Endothelial cell of hepatic sinusoid (primary cell): ENCODE data around the gene AP3D1.
"Not testable (repeated sequence)": the region's sequence is repeated elsewhere in the genome, so short reads cannot be mapped to it uniquely, and the experiment has no call there.

Experiments used
- in situ Hi-C: cut with HindIII; loops from 2 replicates; pipeline ENCODE4 v1.10.0; 2017; ENCODE audit warnings: low sequenced_read_pairs

The AP3D1 gene

DNA sequence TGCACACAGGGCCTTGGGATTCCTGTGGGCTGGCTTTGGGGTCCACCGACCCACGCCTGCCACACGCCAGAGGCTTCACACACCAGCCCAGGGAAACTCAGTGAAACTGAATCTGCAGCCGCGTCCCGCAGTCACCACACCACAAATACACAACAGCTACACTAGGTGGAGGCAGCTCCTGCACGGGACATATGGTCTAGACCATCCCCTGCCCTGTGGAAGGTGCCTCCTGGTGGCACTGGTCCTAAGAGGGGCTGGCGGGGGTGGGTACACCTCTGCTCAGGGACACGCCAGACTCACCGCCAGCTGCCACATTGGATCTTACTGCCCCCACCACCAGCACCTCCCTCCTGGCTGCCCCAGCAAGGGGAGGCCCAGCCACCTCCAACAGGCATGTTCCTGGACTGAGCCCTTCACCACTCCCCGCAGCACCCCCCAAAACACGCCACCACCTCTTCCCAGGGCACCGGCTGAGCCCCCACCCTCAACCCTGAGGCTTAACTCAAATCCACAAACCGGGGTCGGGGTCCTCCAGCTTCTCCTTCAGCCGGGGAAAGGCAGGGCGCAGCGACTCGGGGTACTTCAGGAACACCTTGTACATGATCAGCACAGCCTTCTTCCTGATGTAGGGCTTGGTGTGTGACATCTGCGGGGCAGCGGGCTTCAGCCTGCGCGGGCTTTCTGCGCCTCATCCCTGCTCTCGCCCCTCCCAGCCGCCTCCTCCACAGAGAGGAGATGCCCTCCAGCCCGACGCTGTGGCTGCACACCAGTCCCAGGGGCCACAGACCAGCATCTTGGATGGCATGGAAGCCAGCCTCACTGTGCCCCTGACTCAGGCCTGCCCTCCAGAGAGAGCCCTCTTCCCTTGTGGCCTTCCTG is 21.2 kb downstream of the AP3D1 start:
- in situ Hi-C loops, result loop anchor here (5.0 kb wide), 1 partner anchor 82 kb away; no protein-coding TSS in a partner anchor

DNA sequence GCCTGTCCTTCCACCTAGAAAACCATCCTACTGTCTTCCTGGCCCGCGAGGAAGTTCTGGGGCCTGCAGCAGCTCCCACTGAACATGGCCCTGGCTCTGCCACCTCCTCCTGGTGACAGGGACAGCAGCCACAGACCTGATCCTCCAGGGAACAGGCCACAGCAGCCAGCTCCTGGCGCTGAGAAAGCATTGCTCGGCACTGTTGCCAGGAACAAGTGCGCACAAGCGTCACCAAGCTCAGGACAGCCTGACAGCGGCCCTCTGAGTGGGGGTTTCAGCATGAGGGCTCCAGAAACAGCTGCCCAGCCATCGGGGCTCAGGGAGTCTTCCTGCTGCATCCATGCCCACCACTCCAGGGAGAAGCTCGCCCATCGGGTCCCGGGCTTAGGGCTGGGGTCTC is 21.9 kb downstream of the AP3D1 start:
- in situ Hi-C loops, result no loop called here

- in situ Hi-C loops, result no loop called here
Observed at GRCh38 chr19:2129022-2129421, 22.3 kb downstream of the AP3D1 start.

- in situ Hi-C loops, result not testable (repeated sequence)
Observed at GRCh38 chr19:2128252-2128651, 23.1 kb downstream of the AP3D1 start.

DNA sequence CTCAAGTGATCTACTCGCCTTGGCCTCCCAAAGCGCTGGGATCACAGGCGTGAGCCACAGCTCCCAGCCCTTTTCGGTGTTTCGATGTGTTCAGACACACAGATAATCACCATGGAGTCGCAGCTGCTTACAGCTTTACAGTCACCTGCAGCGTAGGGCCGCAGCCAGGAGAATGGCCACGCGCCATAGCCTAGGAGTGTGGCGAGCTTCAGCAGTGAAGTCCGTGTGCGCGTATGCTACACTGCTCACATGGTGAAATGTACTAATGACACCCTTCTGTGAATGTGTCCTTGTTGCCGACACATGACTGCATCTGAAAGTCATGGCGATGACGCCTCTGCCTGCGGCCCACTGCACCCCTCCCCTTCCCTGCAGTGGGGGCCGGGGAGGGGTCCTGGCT is 23.6 kb downstream of the AP3D1 start:
- in situ Hi-C loops, result no loop called here

DNA sequence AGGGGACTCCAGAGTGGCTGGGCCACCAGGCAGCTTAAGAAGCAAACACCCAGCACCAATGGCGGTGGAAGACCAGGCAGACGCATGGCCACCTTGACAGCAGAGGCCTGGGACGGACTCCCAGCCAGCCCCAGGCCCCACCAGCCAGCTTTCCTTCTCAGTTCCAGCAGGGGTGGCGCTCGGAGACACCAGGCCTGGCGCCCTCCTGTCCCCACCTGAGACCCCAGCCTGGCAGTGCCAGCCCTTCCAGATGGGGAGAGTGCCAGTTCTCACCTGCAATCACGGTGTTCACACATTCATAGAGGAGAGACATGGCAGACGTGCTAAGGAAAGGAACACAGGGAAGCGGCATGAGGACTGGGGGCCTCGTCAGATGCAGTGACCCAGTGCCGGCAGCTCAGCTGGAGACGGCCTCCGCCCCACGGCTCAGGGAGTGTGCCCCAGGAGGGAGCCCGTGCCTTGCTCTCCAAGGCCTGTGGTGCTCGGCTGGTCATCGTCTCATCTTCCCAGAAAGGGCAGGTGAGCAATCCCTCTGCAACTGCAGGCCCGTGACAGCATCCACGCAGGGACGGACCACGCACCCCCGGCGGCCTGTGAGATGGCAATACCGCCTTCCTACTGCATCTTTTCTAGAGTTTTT is 24.4 kb downstream of the AP3D1 start:
- in situ Hi-C loops, result no loop called here

- in situ Hi-C loops, result no loop called here
Observed at GRCh38 chr19:2123682-2124387, 27.5 kb downstream of the AP3D1 start.

DNA sequence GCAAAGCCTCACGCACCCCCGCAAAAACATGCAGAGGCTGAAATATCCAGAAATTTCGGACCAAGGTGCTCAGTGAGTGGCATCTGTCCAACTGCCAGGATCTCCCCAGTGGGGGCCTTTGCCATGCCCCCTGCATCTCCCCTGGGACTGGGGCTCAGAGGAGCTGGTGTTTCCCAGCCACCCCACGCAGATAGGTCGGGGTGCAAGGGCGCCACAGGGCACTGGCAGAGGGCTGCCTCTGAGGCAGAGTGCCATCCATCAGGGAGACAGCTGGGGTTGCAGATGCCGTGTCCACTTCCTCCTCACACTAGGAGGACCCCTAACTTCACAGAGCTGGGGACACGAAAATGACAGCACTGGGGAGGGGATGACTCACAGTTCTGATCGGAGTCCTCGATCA is 28.4 kb downstream of the AP3D1 start:
- in situ Hi-C loops, result no loop called here

- in situ Hi-C loops, result no loop called here
Observed at GRCh38 chr19:2122251-2122650, 29.1 kb downstream of the AP3D1 start.

- in situ Hi-C loops, result no loop called here
Observed at GRCh38 chr19:2121416-2122051, 29.8 kb downstream of the AP3D1 start.

- in situ Hi-C loops, result no loop called here
Observed at GRCh38 chr19:2120821-2121220, 30.5 kb downstream of the AP3D1 start.

DNA sequence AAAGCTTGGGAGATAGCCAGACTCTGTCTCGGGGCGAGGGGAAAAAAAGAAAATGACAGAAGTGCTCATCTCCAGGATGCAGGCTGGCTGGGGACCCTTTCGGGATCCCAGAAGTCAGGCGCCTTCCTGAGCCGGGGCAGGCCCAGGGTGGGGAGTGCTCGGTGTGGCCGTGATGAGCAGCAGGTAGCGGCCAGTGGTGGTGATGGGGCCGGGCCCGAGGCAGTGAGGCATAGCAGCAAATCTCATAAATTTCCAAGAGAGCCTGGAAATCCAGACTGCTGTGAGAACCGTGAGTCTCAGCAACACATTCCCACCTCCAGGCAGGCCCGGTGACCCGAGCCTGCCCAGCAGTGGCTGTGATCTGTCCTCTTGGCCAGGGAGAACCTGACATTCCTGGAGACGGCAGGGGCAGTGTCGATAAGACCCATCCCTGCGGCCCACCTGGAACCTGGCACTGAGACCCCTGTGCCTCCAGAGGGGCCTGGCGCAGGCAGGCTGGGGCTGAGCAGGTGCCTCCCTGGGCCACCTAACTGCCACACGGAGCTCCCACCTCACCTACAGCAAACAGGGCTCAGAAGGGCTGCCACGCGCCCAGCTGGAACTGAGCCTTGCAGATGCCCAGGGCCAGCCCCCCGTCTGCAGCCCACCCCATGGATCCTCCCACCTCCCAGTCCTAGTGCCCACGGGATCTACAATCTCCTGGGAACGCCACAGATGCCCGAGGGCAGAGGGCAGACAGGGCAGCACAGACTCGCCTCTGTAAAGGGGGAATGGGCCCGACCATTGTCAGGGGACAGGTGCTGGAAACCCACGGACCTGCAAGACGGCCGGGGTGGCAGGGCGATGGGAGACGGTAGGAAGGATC is 31.2 kb downstream of the AP3D1 start:
- in situ Hi-C loops, result loop anchor here (5.0 kb wide), 2 partner anchors 107 to 128 kb away; no protein-coding TSS in a partner anchor

GRCh38 chr19:2118438-2118837 is 32.9 kb downstream of the AP3D1 start:
- in situ Hi-C loops, result loop anchor here (5.0 kb wide), 2 partner anchors 109 to 126 kb away; no protein-coding TSS in a partner anchor

DNA sequence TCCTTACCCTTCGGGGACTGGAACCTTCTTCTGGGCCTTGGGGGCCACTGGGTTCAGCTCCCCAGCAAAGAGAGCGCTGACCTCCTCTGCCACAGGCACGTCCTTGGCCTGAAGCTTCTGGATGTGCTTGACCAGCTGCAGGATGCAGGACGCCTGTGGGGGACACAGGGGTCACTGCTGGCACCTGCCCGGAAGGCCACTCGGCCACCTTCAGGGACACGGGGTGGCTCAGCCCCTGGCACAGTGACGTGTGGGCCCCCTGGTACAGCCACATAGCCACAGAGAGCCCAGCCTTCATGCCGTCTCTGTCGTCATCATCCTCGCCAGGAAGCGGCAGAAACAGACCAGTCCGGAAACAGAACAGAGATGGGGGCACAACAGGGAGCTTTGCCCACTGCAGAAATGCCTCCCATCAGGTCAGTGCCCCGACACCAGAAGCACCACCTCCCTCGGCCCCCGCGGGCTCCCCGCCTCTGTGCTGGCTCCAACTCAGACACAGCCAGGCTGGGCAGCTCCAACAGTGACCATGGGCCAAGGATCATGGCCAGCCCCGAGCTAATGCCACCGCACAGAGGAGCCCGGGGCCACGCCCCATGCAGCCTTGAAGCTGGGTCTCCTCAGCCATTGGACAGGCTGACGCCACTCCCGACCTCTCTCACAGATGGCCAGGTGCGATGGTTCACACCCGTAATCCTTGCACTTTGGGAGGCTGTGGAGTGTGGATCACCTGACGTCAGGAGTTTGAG is 34.0 kb downstream of the AP3D1 start:
- in situ Hi-C loops, result loop anchor here (5.0 kb wide), 2 partner anchors 110 to 125 kb away; no protein-coding TSS in a partner anchor

- in situ Hi-C loops, result loop anchor here (5.0 kb wide), 2 partner anchors 111 to 124 kb away; no protein-coding TSS in a partner anchor
Observed at GRCh38 chr19:2116507-2116906, 34.9 kb downstream of the AP3D1 start.

DNA sequence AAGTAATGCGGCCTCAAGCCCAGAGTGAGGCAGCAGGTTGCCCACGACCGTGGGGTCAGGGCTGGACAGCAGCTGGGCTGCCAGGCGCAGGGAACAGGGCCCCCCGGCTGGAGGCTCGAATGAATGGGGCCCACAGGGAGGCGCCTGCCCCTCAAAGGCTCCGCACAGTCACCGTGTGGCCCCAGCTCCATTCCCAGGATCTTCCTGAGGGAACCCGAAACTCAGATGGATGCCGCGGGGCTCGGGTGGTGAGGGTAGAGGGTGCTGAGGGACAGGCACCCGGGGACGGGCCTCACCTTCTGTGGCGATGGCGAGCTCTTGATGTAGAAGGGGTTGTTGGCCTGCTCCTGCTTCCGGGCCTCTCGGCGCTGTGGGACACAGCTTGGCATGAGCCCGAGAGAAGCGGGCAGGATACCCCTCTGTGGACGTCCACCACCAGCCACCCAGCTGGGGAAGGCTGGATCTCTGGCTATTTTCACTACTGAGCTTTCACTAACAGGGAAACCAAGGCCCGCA is 35.4 kb downstream of the AP3D1 start:
- in situ Hi-C loops, result loop anchor here (5.0 kb wide), 2 partner anchors 111 to 124 kb away; no protein-coding TSS in a partner anchor

DNA sequence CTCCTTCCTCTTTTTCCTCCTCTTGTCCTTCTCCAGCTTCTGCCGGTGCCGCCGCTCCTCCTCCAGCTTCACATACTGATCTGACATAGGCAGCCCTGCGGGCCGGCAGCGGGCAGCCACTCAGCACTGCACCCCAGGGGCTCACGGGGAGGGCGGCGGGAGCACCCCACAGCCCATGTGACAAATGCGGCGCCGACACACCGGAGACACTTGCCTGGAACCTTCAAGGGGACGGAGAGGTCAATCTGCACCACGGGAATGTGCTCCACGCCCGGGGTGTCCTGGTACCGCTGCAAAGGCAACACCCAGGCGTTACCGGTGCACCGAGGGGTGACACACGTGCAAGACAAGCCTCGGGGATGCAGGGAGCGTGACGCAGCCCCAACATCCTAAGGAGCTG is 36.0 kb downstream of the AP3D1 start:
- in situ Hi-C loops, result loop anchor here (5.0 kb wide), 2 partner anchors 112 to 123 kb away; no protein-coding TSS in a partner anchor

GRCh38 chr19:2114821-2115220 is 36.5 kb downstream of the AP3D1 start:
- in situ Hi-C loops, result loop anchor here (5.0 kb wide), 2 partner anchors 112 to 123 kb away; no protein-coding TSS in a partner anchor

- in situ Hi-C loops, result no loop called here
Observed at GRCh38 chr19:2114218-2114617, 37.1 kb downstream of the AP3D1 start.
